GM12878 (cell line): ENCODE data around the gene FYB1. TPM values are rescaled to one million over a fixed set of nuclear protein-coding genes. Genes with fewer than 3 reads are reported as not detected.

ENCODE experiments used
- ATAC-seq: fragments of 200-7000 bp; cut with Tn5 transposase; 3 replicates; pipeline ENCODE4 v1.9.1; 2020; ENCODE audit warnings: mild to moderate bottlenecking, moderate library complexity
- BruUV-seq: library from RNA; stranded (reverse); fragments of 400-500 nt; replicated peaks from 2 replicates; lab custom pipeline; 2021; lab: Mats Ljungman, UMichigan
- CTCF ChIA-PET: fragments of 300-600 bp; sonication (Branson Sonifier 250); formaldehyde crosslinking; extraction: SDS; loops from one replicate; lab custom pipeline; 2021; ENCODE audit warnings: inconsistent platforms; lab: Yijun Ruan, JAX
- POLR2A ChIA-PET: fragments of 350-600 bp; formaldehyde crosslinking; extraction: SDS; loops from one replicate; lab custom pipeline; 2021; ENCODE audit warnings: inconsistent platforms; lab: Charles Lee
- RAD21 ChIA-PET: fragments of 300-600 bp; sonication (Branson Sonifier 250); formaldehyde crosslinking; loops from one replicate; lab custom pipeline; 2023; ENCODE audit warnings: antibody characterized with exemption; ENCODE audit not compliant: unreplicated experiment; lab: Charles Lee
- SMC1A ChIA-PET: fragments of 300-600 bp; sonication (Branson Sonifier 250); formaldehyde crosslinking; loops from one replicate; lab custom pipeline; 2023; ENCODE audit not compliant: unreplicated experiment, uncharacterized antibody; lab: Charles Lee
- DNase-seq: peaks from one replicate; pipeline ENCODE4 v3.0.0-alpha.2; 2011; ENCODE audit warnings: low read depth, low spot score
- FAIRE-seq: peaks from 3 replicates; lab custom pipeline; 2011; peaks lifted over from hg19 to GRCh38; lab: Jason Lieb, UNC
- H2AFZ ChIP-seq: 2 replicates; pipeline ENCODE4 v1.6.0; 2011; ENCODE audit warnings: low read depth, low read length, control low read depth; ENCODE audit not compliant: control insufficient read depth
- H3K27ac ChIP-seq: 2 replicates; pipeline ENCODE4 v1.5.1; 2011; ENCODE audit warnings: control low read depth; ENCODE audit not compliant: control insufficient read depth, insufficient read depth
- H3K27me3 ChIP-seq, 2 experiments: replicated peaks in 1 of 2; 2 replicates each; pipeline versions ENCODE4 v1.6.0 to v1.6.1; 2011; ENCODE audit warnings: low read length in 1 of 2; ENCODE audit not compliant: control insufficient read depth in 2 of 2, insufficient read depth in 2 of 2
- H3K36me3 ChIP-seq, 2 experiments: 2 replicates each; pipeline ENCODE4 v1.5.1; 2011; ENCODE audit warnings: low read length in 1 of 2; ENCODE audit not compliant: control insufficient read depth in 2 of 2, insufficient read depth in 2 of 2
- H3K4me1 ChIP-seq: 2 replicates; pipeline ENCODE4 v1.6.1; 2011; ENCODE audit warnings: mild to moderate bottlenecking, low read length, moderate library complexity, mixed read lengths; ENCODE audit not compliant: control insufficient read depth, insufficient read depth
- H3K4me2 ChIP-seq: 2 replicates; pipeline ENCODE4 v1.6.0; 2011; ENCODE audit warnings: control low read depth; ENCODE audit not compliant: control insufficient read depth, insufficient read depth
- H3K4me3 ChIP-seq: fragments of 200-600 bp; sonication (generic); 2 replicates; pipeline ENCODE4 v1.5.1; 2016
- H3K79me2 ChIP-seq: 2 replicates; pipeline ENCODE4 v1.6.0; 2011; ENCODE audit warnings: low read length; ENCODE audit not compliant: control insufficient read depth, insufficient read depth
- H3K9ac ChIP-seq: 2 replicates; pipeline ENCODE4 v1.8.0; 2011; ENCODE audit warnings: low read length, control low read depth, mixed read lengths; ENCODE audit not compliant: control insufficient read depth, insufficient read depth
- H3K9me3 ChIP-seq: replicated peaks from 3 replicates; pipeline ENCODE4 v1.5.1; 2011; ENCODE audit warnings: mild to moderate bottlenecking, low read length; ENCODE audit not compliant: control insufficient read depth, insufficient read depth
- H4K20me1 ChIP-seq: 2 replicates; pipeline ENCODE4 v1.6.0; 2011; ENCODE audit not compliant: control insufficient read depth, insufficient read depth
- IRF5 ChIP-seq: fragments of 450-650 bp; IDR thresholded peaks from 2 replicates; pipeline ENCODE4 v1.6.1; 2017; ENCODE audit warnings: borderline replicate concordance
- PRDM15 ChIP-seq: fragments of 450-650 bp; formaldehyde crosslinking; IDR thresholded peaks from 2 replicates; pipeline ENCODE4 v1.4.0; 2020; ENCODE audit warnings: mild to moderate bottlenecking, moderate library complexity
- RCOR1 ChIP-seq: conservative IDR thresholded peaks from 2 replicates; pipeline ENCODE4 v1.6.1; 2012; ENCODE audit warnings: low read depth, low read length, improper control_type of control experiment
- in situ Hi-C: fragments of 300-500 bp; cut with MboI; formaldehyde crosslinking; loops from 9 replicates; pipeline ENCODE4 v1.14.3; 2018; ENCODE audit warnings: mixed read lengths
- intact Hi-C: fragments of 100-400 bp; cut with micrococcal nuclease; formaldehyde crosslinking; loops from one replicate; pipeline ENCODE4 v1.14.2; 2022; ENCODE audit not compliant: unreplicated experiment
- polyA plus RNA-seq, 11 experiments: library from polyadenylated mRNA; depleted of rRNA in 4 of 11; unstranded in 6 of 11; stranded (reverse) in 5 of 11; fragments of >200 nt; fragmentation: Nextera tagmentation in 4 of 11; fragmentation: Illumina TruSeq in 1 of 11; extraction: Ambion mirVana in 4 of 11; extraction: Trizol in 1 of 11; gene quantifications; 1 replicate in 1 of 11; 2 replicates in 10 of 11; pipeline versions ENCODE4 v1.2.1 to v1.2.3, GENCODE V29; 2011 to 2016; ENCODE audit warnings: inconsistent platforms in 2 of 11, missing spikeins in 2 of 11, low read depth in 1 of 11
- total RNA-seq, 4 experiments: library from RNA; depleted of rRNA in 3 of 4; stranded (reverse); fragments of >200 nt in 3 of 4; fragmentation: Illumina TruSeq in 1 of 4; extraction: Trizol in 1 of 4; gene quantifications; 2 replicates each; pipeline versions ENCODE4 v1.2.1 to v1.2.3, GENCODE V29; 2013 to 2021

Gene FYB1
- total and polyA plus RNA-seq, 10 of the 15 experiments (the other 5 are each of a cell fraction or from before 2014, with no cell fraction given) = 0.06 to 4.3 (median 0.25) TPM; not detected in 2

GRCh38 chr5:39254671-39255070, 35.3 kb upstream of the FYB1 start:
- intact Hi-C loops = no loop called here
- DNase-seq (no peak), ATAC-seq (no peak), FAIRE-seq (no peak)
- H3K27me3 ChIP-seq = no peaks in the 10 kb centered on the region
- no peaks in the 10 kb centered on the region for H3K79me2 ChIP-seq
- in situ Hi-C loops = no loop called here
- ChIA-PET SMC1A (interaction anchor here (0.6 to 6.4 kb wide), 8 partner anchors 11 to 253 kb away, joined by 3 to 38 read pairs (median 12); partner anchors contain the start of gene FYB1), POLR2A (interaction anchor here (0.6 to 0.7 kb wide), 2 partner anchors 16 to 30 kb away, joined by 3 to 5 read pairs; no protein-coding TSS in a partner anchor), RAD21 (interaction anchor here (1.2 to 1.4 kb wide), 2 partner anchors 11 to 28 kb away, joined by 3 read pairs; no protein-coding TSS in a partner anchor), CTCF (no interaction called here)
- no peak overlapping the region for H3K9ac ChIP-seq
- no TSS peak for BruUV-seq
- TF ChIP-seq RCOR1 (no peak), PRDM15 (CRISPR knock-in tag) (no peak), IRF5 (no peak)
- no peak overlapping the region for H3K4me2 ChIP-seq
- H4K20me1 ChIP-seq = no peaks in the 10 kb centered on the region
- peaks cover 9% of the 10 kb centered on the region for H3K9me3 ChIP-seq
- no peak overlapping the region for H3K27ac ChIP-seq
- no peaks in the 10 kb centered on the region for H3K36me3 ChIP-seq
- no peaks in the 10 kb centered on the region for H3K4me1 ChIP-seq
- no peak overlapping the region for H3K4me3 ChIP-seq
- no peak overlapping the region for H2AFZ ChIP-seq
